GM19193 (cell line): ENCODE data around the gene SOX9.

Source experiments
- POLR2A ChIP-seq: IDR thresholded peaks from 4 replicates; pipeline ENCODE4 v1.6.1; 2011; ENCODE audit not compliant: insufficient read depth, insufficient read length; ENCODE audit errors: extremely low read depth

SOX9 gene

DNA sequence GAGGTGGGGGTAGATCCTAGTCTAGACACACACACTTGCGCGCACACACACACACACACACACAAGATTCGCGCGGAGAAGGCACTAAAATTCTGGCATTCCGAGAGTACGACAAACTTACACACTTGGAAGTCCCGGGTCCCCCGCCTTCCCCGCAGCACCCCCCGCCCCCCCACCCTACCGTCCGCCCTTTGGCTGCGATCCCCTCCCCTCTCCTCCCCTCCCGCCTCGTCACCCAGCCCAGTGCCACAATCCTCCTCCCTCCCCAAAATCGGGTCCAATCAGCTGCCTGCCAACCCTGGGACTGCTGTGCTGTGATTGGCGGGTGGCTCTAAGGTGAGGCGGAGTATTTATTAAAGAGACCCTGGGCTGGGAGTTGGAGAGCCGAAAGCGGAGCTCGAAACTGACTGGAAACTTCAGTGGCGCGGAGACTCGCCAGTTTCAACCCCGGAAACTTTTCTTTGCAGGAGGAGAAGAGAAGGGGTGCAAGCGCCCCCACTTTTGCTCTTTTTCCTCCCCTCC, at the start of gene SOX9:
TSS of gene SOX9 (plus strand) at position 379 of the 522 bp plus-strand sequence. CDS start 372 bp downstream, outside the sequence.
- peak; percentile 83 for TF ChIP-seq POLR2A

DNA sequence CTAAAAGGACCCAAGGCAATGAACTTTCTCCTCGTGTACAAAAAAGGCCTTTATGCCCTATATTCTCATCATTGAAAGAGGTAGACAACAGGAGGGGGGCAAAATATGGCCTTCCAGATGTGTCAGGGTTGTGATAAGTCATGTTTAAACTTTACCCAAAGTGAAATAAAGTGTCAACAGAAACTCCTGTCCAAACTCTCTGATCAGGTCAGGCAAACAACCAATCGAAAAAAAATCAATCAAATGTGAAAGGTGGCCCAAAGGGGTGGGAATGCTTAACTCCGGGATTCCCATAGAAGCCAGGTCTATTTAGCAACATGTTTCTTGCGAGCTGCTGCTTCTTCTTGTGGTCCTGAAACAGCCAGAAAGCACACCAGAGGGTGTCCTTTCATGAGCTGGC, 49.5 kb upstream of the SOX9 start:
- TF ChIP-seq POLR2A: no peak

GRCh38 chr17:72075995-72076677, 44.7 kb upstream of the SOX9 start:
- TF ChIP-seq POLR2A: no peak

GRCh38 chr17:72076678-72077030, 44.2 kb upstream of the SOX9 start:
- TF ChIP-seq POLR2A: no peak

- no peak for TF ChIP-seq POLR2A
Measured at GRCh38 chr17:72077326-72077960, 43.4 kb upstream of the SOX9 start.

GRCh38 chr17:72079700-72080099, 41.1 kb upstream of the SOX9 start:
- TF ChIP-seq POLR2A: no peak

DNA sequence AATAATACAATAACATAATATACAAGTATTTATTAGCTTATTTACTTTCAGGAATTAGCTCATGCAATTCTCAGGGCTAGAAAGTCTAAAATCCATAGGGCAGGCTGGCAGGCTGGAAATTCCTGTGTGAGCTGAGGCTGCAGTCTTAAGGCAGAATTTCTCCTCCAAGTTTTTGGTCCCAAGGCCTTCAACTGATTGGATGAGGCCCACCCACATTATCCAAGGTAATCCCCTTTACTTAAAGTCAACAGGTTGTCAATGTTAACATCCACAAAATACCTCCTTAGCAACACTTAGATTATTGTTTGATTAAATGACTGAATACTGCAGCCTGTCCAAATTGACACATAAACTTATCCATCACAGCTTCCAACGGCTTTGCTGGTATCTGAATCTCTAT, 32.9 kb upstream of the SOX9 start:
- TF ChIP-seq POLR2A: no peak

DNA sequence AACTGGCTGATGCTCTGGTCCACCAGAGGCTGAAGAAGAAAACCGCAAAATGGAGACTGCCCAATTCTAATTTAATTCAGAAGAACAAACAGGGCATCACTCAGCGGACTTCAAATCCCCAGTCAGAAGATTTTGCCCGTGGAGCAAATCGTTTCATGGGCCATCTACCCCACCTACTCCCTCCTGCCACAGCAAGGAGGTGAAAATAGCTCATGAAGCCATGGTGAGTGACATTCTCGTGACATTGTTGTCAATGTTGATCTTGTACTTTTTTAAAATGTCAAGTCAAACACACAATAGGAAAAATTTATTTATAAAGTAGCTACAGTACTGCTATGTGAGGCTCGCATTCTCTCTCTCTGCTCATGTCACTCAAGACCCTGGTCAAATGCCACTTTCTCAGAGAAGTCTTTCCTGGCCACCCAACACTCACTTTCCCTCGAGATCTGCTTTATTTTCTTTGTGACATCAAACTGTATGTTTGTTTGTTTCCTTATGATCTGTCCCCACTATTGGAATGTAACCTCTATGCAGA, 31.3 kb upstream of the SOX9 start:
- no peak for TF ChIP-seq POLR2A

GRCh38 chr17:72090108-72090507, 30.7 kb upstream of the SOX9 start:
- TF ChIP-seq POLR2A: no peak

DNA sequence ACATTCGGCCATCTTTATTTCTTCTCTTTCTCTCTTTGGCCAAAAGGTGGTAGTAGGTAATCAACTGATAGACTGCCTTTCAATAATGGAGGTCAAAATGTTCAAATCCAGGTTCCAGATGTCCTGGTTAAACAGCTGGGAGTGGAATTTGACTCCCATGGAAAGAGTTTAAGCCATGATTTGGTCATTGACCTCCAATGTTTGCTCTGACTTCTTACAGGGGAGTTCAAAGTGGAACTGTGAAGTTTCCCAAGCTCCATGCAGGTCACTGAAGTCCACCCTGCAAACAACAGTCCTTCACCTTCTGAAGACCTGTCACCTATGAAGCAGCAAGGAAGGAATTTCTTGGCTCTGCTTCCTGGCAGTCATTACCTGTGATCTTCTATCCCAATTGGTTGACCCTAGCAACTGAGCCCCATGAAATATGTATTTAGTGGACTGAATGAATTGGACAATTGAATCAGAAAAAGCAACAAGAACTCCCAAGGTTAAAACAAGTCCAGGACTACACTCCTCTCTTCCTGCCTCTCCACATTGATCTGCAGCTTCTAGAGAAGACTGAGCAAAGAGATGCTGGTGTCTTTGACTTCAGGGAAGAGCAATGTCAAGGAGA, 28.0 kb upstream of the SOX9 start:
- no peak for TF ChIP-seq POLR2A

GRCh38 chr17:72093707-72094106, 27.1 kb upstream of the SOX9 start:
- no peak for TF ChIP-seq POLR2A

DNA sequence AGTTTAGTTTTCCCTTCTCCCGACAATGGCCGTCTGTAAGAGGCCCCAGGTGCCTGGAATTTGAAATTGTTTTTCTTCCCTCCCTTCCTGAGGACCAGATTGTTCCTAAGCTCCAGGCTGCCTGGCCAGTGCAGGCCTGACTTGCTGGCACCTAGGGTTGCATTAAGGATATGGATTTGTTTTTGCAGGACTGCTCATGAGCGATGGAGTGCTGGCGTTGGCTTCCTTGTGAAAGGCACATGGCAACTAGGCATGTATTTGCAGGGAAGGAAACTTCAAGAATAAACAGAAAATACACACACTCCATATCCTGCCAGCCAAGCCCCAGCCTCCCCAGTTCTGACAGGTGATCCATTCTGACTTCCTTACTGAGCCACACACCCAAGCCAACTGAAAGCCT, 25.5 kb upstream of the SOX9 start:
- TF ChIP-seq POLR2A: no peak

GRCh38 chr17:72097144-72097543, 23.7 kb upstream of the SOX9 start:
- no peak for TF ChIP-seq POLR2A

DNA sequence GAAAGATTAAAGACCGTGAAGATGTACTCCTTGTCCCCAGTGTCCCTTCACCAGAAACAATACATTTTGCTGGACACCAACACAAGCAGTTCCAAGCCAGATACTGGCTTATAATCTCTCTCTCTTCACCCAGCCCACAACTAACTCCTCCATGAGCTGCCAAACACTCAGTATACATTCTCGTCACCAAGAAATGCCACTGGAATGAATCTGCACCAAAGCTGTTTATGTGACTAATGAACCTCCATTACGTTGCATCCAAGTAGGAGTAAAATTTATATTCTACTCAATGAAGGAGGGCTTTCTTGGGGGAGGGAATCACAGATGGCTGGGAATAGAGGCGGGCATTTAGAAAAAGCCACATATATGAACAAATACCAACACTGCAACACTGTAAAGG, 20.9 kb upstream of the SOX9 start:
- no peak for TF ChIP-seq POLR2A

GRCh38 chr17:72100470-72100869, 20.4 kb upstream of the SOX9 start:
- TF ChIP-seq POLR2A: no peak

DNA sequence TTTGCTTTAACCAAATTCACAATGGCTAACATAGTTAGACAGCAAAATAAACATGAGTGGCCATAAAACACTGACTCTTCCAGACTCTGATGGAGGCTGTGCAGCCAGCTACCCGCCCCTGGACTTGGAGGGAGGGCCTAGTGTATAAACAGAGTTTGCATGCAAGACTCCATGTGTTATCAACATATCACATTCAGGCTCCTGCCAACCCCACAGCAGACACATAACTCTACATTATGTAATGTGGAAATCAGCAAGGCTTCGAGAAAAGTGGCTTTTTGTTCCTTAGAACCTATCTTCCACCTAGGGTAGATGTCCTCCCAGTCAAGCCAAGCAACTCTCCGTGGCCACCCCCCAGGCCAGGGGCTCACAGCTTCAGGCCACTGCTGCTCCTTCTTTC, 19.3 kb upstream of the SOX9 start:
- TF ChIP-seq POLR2A: no peak

- TF ChIP-seq POLR2A: no peak
Measured at GRCh38 chr17:72102366-72102765, 18.5 kb upstream of the SOX9 start.
